ENCODE measurements around the gene MARCHF3.

- TF ChIP-seq POLR2AphosphoS5 (IDR thresholded peaks at IDR 0.05) = no peak
- no peak for TF ChIP-seq CTCF (IDR thresholded peaks at IDR 0.05 in 8 of 11, conservative IDR thresholded peaks at IDR 0.05 in 3 of 11)
- TF ChIP-seq POLR2A (IDR thresholded peaks at IDR 0.05) = no peak
Measured at GRCh38 chr5:127031863-127032232, 1.5 kb upstream of the MARCHF3 start.

Measured in spleen (tissue), 7 donors.